PC-9 (cell line): Measurements from ENCODE around the gene ANKDD1B. TPM values are rescaled to one million over a fixed set of nuclear protein-coding genes. Genes with fewer than 3 reads are reported as not detected.

Experiments
- BruUV-seq: library from RNA; stranded (reverse); fragments of 400-500 nt; replicated peaks from 2 replicates; lab custom pipeline; 2021; lab: Mats Ljungman, UMichigan
- CTCF ChIA-PET: fragments of 300-600 bp; sonication (Branson Sonifier 250); formaldehyde crosslinking; loops from one replicate; lab custom pipeline; 2022; ENCODE audit warnings: antibody characterized with exemption; lab: Charles Lee
- POLR2A ChIA-PET: fragments of 300-600 bp; sonication (Branson Sonifier 250); formaldehyde crosslinking; loops from one replicate; lab custom pipeline; 2022; ENCODE audit warnings: antibody characterized with exemption; ENCODE audit not compliant: unreplicated experiment; lab: Charles Lee
- DNase-seq, 2 experiments: peaks; one replicate each; pipeline versions ENCODE4 v3.0.0 to v3.0.0-alpha.2; 2015 to 2022; ENCODE audit warnings: mixed read lengths in 1 of 2
- H2AFZ ChIP-seq: fragments of 200-600 bp; sonication (generic); 2 replicates; pipeline ENCODE4 v1.8.1; 2017; ENCODE audit warnings: antibody characterized with exemption
- H3F3A ChIP-seq: fragments of 200-600 bp; sonication (generic); 2 replicates; pipeline ENCODE4 v1.8.1; 2017; ENCODE audit warnings: antibody characterized with exemption, mild to moderate bottlenecking, low read depth; ENCODE audit not compliant: insufficient read depth
- H3K27ac ChIP-seq: fragments of 200-600 bp; sonication (generic); 2 replicates; pipeline ENCODE4 v1.6.1; 2016; ENCODE audit warnings: mixed run types
- H3K27me3 ChIP-seq: fragments of 200-600 bp; sonication (generic); 2 replicates; pipeline ENCODE4 v1.6.1; 2016; ENCODE audit warnings: low read depth, mixed run types; ENCODE audit not compliant: insufficient read depth
- H3K36me3 ChIP-seq: fragments of 200-600 bp; sonication (generic); 2 replicates; pipeline ENCODE4 v1.6.1; 2016; ENCODE audit warnings: low read depth, mixed run types
- H3K4me1 ChIP-seq: fragments of 200-600 bp; sonication (generic); replicated peaks from 2 replicates; pipeline ENCODE4 v1.6.1; 2016; ENCODE audit warnings: mixed run types; ENCODE audit not compliant: insufficient read depth
- H3K4me2 ChIP-seq: fragments of 200-600 bp; sonication (generic); 2 replicates; pipeline ENCODE4 v1.6.1; 2017; ENCODE audit warnings: mixed run types
- H3K4me3 ChIP-seq: fragments of 200-600 bp; sonication (generic); 2 replicates; pipeline ENCODE4 v1.6.1; 2016; ENCODE audit warnings: mixed run types
- H3K79me2 ChIP-seq: fragments of 200-600 bp; sonication (generic); 2 replicates; pipeline ENCODE4 v1.6.1; 2017; ENCODE audit warnings: low read depth, mixed run types
- H3K9me2 ChIP-seq: fragments of 200-600 bp; sonication (generic); 2 replicates; pipeline ENCODE4 v1.8.1; 2017; ENCODE audit warnings: mild to moderate bottlenecking; ENCODE audit not compliant: insufficient read depth
- H3K9me3 ChIP-seq: fragments of 200-600 bp; sonication (generic); 2 replicates; pipeline ENCODE4 v1.8.1; 2016; ENCODE audit warnings: low read depth; ENCODE audit not compliant: insufficient read depth
- H4K20me1 ChIP-seq: fragments of 200-600 bp; sonication (generic); 2 replicates; pipeline ENCODE4 v1.8.1; 2017; ENCODE audit not compliant: insufficient read depth
- EZH2 ChIP-seq: fragments of 200-600 bp; sonication (generic); IDR thresholded peaks from 2 replicates; pipeline ENCODE4 v1.8.0; 2017; ENCODE audit warnings: antibody characterized with exemption, low read depth
- intact Hi-C: fragments of 100-400 bp; cut with micrococcal nuclease; formaldehyde crosslinking; loops from one replicate; pipeline ENCODE4 v1.10.0; 2022; ENCODE audit not compliant: unreplicated experiment
- total RNA-seq: library from RNA; stranded (reverse); gene quantifications from 2 replicates; pipeline ENCODE4 v1.2.3, GENCODE V29; 2021
- TF ChIP-seq, protein P1 (sequence below): fragments of 200-600 bp; sonication (generic); conservative IDR thresholded peaks from 2 replicates; pipeline ENCODE4 v1.6.1; 2017; ENCODE audit warnings: mixed run types, antibody characterized with exemption, mild to moderate bottlenecking, moderate library complexity

The ANKDD1B gene
- total RNA-seq, 1 experiment from 2014 or later: 0.31 TPM

DNA sequence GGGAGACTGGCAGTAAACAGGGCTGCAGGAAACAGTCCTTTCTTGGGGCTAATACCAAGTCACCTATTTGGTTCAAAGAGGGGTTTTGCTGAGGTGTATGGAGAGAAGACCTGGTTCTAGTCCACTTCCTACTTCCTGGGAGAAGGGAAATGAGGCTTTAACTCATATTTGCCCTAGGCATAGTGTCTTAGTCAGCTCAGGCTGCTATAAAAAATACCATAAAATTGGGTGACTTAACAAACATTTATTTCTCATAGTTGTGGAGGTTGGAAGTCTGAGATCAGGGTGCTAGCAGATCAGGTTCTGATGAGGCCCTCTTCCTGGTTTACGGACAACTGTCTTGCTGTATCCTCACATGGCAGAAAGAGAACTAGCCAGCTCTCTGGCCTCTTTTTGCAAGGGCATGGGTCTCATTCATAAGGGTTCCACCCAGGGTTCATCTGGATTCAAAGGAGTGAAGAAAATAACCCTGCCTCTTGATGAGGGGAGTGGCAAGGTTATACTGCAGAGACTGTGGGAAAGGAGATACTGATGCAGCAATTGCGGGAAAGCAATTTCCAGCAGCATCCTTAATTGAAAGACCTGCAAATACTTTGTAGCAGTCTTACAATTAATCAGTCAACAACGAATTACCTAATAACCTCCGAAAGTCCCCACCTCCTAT, 40.5 kb downstream of the ANKDD1B start:
- DNase-seq: no peak
- Histone ChIP-seq H3K4me2 (no peak overlapping the region), H3K27ac (no peak overlapping the region), H3K27me3 (no peaks in the 10 kb centered on the region), H3K4me1 (no peaks in the 10 kb centered on the region), H2AFZ (no peak overlapping the region), H3K4me3 (no peak overlapping the region), H3K79me2 (no peaks in the 10 kb centered on the region), H3K9me2 (no peaks in the 10 kb centered on the region), H3K9me3 (no peaks in the 10 kb centered on the region), H4K20me1 (no peaks in the 10 kb centered on the region), H3F3A (no peaks in the 10 kb centered on the region), H3K36me3 (no peaks in the 10 kb centered on the region)
- intact Hi-C loops: no loop called here
- TF ChIP-seq, protein P1, sequence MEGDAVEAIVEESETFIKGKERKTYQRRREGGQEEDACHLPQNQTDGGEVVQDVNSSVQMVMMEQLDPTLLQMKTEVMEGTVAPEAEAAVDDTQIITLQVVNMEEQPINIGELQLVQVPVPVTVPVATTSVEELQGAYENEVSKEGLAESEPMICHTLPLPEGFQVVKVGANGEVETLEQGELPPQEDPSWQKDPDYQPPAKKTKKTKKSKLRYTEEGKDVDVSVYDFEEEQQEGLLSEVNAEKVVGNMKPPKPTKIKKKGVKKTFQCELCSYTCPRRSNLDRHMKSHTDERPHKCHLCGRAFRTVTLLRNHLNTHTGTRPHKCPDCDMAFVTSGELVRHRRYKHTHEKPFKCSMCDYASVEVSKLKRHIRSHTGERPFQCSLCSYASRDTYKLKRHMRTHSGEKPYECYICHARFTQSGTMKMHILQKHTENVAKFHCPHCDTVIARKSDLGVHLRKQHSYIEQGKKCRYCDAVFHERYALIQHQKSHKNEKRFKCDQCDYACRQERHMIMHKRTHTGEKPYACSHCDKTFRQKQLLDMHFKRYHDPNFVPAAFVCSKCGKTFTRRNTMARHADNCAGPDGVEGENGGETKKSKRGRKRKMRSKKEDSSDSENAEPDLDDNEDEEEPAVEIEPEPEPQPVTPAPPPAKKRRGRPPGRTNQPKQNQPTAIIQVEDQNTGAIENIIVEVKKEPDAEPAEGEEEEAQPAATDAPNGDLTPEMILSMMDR: no peak
- no peak for TF ChIP-seq EZH2
- no TSS peak for BruUV-seq
- CTCF ChIA-PET: no interaction called here
- POLR2A ChIA-PET: no interaction called here

DNA sequence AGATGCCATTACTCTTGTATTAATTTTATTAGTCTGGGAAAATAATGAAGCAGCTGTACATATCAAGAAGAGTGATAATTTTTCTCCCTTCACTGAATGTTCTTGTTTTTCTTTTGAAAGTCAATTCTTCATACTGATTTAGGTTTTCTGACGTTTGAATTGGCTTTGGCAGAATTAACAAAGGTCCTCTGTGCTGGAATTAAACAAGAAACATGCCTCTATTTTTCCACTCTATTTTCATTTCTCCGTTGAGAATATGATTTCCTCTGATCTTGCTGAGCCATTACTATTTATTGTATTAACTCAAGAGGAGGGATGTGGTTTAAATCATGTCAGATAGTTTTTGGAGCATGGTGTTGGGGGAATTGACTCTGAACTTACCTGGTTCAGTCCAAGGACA, 42.3 kb downstream of the ANKDD1B start:
- Histone ChIP-seq H3F3A (no peaks in the 10 kb centered on the region), H3K9me2 (no peaks in the 10 kb centered on the region), H4K20me1 (no peaks in the 10 kb centered on the region), H3K27me3 (no peaks in the 10 kb centered on the region), H3K4me2 (no peak overlapping the region), H3K79me2 (no peaks in the 10 kb centered on the region), H2AFZ (no peak overlapping the region), H3K27ac (no peak overlapping the region), H3K4me1 (no peaks in the 10 kb centered on the region), H3K4me3 (no peak overlapping the region), H3K36me3 (no peaks in the 10 kb centered on the region), H3K9me3 (no peaks in the 10 kb centered on the region)
- intact Hi-C loops: no loop called here
- ChIA-PET POLR2A (no interaction called here), CTCF (no interaction called here)
- BruUV-seq: no TSS peak
- no peak for DNase-seq
- TF ChIP-seq EZH2: no peak
- TF ChIP-seq, protein P1: no peak

DNA sequence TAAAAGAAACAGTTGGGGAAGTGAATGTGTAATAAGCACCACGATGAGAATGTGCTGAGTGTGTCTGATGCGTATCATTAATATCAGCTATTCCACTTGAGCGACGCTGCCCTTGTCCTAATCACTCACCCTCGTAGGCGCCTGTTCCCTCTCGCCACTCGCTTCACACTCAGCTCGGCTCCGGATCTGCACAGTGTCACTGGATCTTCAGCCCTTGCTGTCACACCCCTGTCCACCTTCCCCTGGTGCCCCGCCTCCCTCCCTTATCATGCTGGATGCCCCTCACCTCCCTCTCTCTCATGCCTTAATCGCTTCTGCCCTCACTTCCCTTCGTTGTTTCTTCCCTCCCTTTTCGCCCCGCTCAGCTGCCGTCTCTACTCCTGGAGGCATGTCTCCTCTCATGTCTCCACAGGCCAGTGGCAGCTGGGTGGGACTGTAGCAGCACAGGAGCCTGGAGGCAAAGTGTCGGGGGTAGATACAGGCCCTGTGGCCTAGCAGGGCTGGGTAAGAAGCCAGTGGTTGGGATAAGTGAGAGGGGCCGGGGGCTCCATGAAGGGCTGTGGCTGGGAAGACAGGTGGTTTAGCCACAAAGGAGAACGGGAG, 43.5 kb downstream of the ANKDD1B start:
- no peaks in the 10 kb centered on the region for H3K27me3 ChIP-seq
- DNase-seq: no peak
- no peaks in the 10 kb centered on the region for H3K36me3 ChIP-seq
- TF ChIP-seq, protein P1: no peak
- TF ChIP-seq EZH2: no peak
- H3K9me3 ChIP-seq: no peaks in the 10 kb centered on the region
- POLR2A ChIA-PET: no interaction called here
- no peaks in the 10 kb centered on the region for H3K4me1 ChIP-seq
- no TSS peak for BruUV-seq
- no peak overlapping the region for H2AFZ ChIP-seq
- H3K79me2 ChIP-seq: no peaks in the 10 kb centered on the region
- intact Hi-C loops: no loop called here
- H4K20me1 ChIP-seq: no peaks in the 10 kb centered on the region
- H3K4me2 ChIP-seq: no peak overlapping the region
- H3K27ac ChIP-seq: no peak overlapping the region
- no peaks in the 10 kb centered on the region for H3F3A ChIP-seq
- H3K9me2 ChIP-seq: no peaks in the 10 kb centered on the region
- no peak overlapping the region for H3K4me3 ChIP-seq
- CTCF ChIA-PET: no interaction called here
